HG02973 (cell line): ENCODE data around the gene LAMC1.

Experiments
- ATAC-seq: cut with Tn5 transposase; IDR thresholded peaks from one replicate; pipeline ENCODE4 v1.9.1; 2021; ENCODE audit warnings: moderate library complexity; ENCODE audit not compliant: unreplicated experiment

The LAMC1 gene

GRCh38 chr1:183101841-183102276 lies 78.6 kb downstream of the LAMC1 start:
- no peak for ATAC-seq

GRCh38 chr1:183103147-183103546 lies 79.9 kb downstream of the LAMC1 start:
- ATAC-seq = no peak

- no peak for ATAC-seq
Measured at GRCh38 chr1:183103577-183103976, 80.4 kb downstream of the LAMC1 start.

GRCh38 chr1:183105449-183105848 lies 82.2 kb downstream of the LAMC1 start:
- no peak for ATAC-seq

- ATAC-seq = no peak
Measured at GRCh38 chr1:183106166-183106565, 82.9 kb downstream of the LAMC1 start.

- no peak for ATAC-seq
Measured at GRCh38 chr1:183106746-183107145, 83.5 kb downstream of the LAMC1 start.

GRCh38 chr1:183110326-183110880 lies 87.2 kb downstream of the LAMC1 start:
- no peak for ATAC-seq

GRCh38 chr1:183114441-183114840 lies 91.2 kb downstream of the LAMC1 start:
- no peak for ATAC-seq

GRCh38 chr1:183116416-183116815 lies 93.2 kb downstream of the LAMC1 start:
- no peak for ATAC-seq

GRCh38 chr1:183121609-183122008 lies 98.4 kb downstream of the LAMC1 start:
- no peak for ATAC-seq

- no peak for ATAC-seq
Measured at GRCh38 chr1:183124259-183124658, 101.0 kb downstream of the LAMC1 start.

- ATAC-seq = no peak
Measured at GRCh38 chr1:183125279-183125999, 102.2 kb downstream of the LAMC1 start.

- ATAC-seq = no peak
Measured at GRCh38 chr1:183126000-183126366, 102.8 kb downstream of the LAMC1 start.

- ATAC-seq = no peak
Measured at GRCh38 chr1:183126528-183126927, 103.3 kb downstream of the LAMC1 start.

- ATAC-seq = no peak
Measured at GRCh38 chr1:183129921-183130690, 106.9 kb downstream of the LAMC1 start.

- no peak for ATAC-seq
Measured at GRCh38 chr1:183131166-183131565, 107.9 kb downstream of the LAMC1 start.

GRCh38 chr1:183135336-183135735 lies 112.1 kb downstream of the LAMC1 start:
- ATAC-seq = no peak

GRCh38 chr1:183137782-183138181 lies 114.6 kb downstream of the LAMC1 start:
- ATAC-seq = no peak

- ATAC-seq = no peak
Measured at GRCh38 chr1:183138301-183138700, 115.1 kb downstream of the LAMC1 start.

- no peak for ATAC-seq
Measured at GRCh38 chr1:183139281-183139942, 116.2 kb downstream of the LAMC1 start.

GRCh38 chr1:183140633-183141032 lies 117.4 kb downstream of the LAMC1 start:
- no peak for ATAC-seq

GRCh38 chr1:183142171-183142570 lies 119.0 kb downstream of the LAMC1 start:
- no peak for ATAC-seq
